ENCODE measurements around the gene OR5B12.
"Not testable (repeated sequence)": the region's sequence is repeated elsewhere in the genome, so short reads cannot be mapped to it uniquely, and the experiment has no call there.

The OR5B12 gene

DNA sequence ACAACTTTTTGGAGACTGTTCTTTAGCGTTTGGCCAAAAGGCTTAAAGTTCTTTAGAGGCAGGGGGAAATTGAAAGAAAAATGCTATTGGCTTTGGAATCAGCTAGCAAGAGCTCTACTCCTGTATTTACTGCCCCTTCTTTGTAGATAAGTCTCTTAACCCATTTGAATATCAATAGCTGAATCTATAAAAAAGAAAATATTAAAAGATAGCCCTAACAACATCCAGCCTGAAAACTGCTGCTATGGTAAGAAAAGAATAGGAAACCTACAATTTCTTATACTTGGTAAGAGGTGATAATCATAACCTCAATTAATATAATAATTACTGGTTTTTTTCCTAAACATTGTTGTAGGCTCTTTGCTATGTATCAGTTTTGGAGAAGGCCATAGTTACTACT lies at the start of gene OR5B12:
OR5B12 (minus strand) TSS at position 101 of the 400 bp plus-strand sequence. CDS start 2,085 bp downstream, outside the sequence.
- DNase-seq, result no peak

DNA sequence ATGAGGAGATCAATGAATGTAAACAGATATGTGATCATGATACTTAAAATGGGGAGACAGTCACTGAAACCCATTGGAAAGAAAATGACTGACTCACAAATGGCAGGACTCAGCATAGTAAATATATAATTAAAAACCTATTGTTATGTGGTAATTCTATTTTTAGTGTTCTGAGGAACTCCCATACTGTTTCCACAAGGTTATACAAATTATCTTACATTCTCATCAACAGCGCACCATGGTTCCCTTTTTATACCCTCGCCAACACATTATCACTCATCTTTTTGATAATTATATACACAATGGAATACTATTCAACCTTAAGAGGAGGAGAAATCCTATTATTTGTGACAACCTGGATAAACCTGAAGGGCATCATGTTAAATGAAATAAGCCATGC lies 48.8 kb upstream of the OR5B12 start:
- DNase-seq, result no peak

DNA sequence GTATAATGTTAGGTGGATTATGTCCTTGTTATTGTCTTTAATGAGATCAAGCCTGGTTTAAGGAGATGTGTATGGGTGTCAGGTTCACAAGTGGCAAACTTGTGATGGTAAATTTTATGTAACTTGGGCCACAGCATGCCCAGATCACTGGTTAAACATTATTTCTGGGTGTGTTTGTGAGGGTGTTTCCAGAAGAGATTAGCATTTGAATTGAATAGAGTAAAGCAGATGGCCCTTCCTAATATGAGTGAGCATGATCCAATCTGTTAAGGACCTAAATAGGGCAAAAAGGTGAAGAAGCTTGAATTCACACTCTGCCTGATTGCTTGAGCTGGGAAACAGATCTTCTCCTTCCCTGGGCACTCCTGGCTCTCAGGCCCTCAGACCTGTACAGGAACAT lies 45.1 kb upstream of the OR5B12 start:
- DNase-seq, result no peak

DNA sequence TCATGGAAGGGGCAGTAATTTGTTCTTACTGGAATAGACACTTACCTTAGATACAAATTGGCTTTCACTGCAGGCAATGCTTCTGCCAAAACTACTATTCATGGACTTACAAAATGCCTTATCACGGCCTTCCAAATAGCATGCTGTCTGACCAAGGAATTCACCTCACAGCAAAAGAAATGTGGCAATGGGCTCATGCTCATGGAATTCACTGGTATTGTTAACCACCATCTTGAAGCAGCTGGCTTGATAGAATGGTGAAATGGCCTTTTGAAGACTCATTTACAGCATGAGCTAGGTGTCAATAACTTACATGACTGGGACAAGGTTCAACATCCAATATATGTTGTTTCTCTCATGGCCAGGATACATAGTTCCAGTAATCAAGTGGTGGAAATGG lies 43.9 kb upstream of the OR5B12 start:
- no peak for DNase-seq

GRCh38 chr11:58471892-58472291 lies 29.9 kb upstream of the OR5B12 start:
- DNase-seq, result no peak

DNA sequence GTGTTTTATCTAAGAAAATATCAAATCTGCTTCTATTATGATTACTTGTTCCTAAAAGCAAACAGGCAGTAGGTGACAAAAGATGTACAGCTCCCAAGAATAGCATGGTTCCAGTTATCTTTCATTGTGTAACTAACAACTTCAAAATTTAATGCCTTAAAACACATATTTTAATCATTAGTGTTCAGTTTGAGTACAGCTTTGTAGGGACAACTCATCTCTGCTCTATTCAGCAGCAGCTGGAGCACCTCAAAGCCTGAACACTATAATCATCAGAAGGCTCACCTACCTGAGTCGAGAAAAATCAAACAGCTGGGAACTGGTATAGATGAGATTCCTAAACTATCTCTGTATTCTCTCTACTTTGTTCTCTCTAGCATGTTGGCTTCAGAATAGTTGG lies 24.3 kb upstream of the OR5B12 start:
- DNase-seq, result no peak

GRCh38 chr11:58465690-58466089 lies 23.7 kb upstream of the OR5B12 start:
- DNase-seq, result no peak

DNA sequence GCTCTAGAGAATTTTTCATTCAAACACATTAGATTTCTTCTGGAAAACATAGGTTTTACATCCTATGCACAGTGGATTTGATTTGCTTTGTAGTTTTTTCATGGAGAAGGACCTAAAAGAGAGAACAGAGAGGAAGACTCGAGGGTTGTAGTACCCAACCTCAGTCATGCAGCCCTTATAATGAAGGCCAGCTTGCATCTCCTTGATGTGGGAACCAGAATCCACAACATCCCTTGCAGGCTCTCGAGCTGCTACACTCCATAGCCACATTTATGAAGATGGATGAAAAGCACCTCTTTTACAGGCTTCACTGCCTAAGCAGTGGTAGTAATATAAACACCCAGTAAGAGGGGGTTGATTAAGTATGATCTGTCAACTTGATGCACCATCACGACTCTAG lies 9.5 kb upstream of the OR5B12 start:
- no peak for DNase-seq

DNA sequence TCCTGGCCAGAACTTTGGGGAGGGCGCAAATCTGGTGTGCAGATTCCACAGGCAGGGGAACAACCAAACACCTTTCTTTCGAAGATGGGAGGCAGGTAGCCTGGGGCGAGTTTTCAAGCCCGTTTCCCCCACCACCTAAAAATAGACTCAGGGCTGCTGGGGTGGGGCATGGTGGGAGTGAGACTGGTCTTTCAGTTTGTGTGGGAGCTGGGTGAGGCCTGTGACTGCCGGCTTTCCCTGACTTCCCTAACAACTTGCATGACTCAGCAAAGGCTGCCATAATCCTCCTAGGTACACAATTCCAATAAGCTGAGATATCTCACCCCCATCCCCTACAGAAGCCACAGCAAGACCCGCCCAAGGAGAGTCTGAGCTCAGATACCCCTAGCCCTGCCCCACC lies 4.3 kb upstream of the OR5B12 start:
- DNase-seq, result no peak

GRCh38 chr11:58444300-58444699 lies 2.3 kb upstream of the OR5B12 start:
- no peak for DNase-seq

GRCh38 chr11:58438486-58438885 lies 3.5 kb downstream of the OR5B12 start:
- no peak for DNase-seq

- no peak for DNase-seq
Observed at GRCh38 chr11:58434217-58434616, 7.8 kb downstream of the OR5B12 start.

- DNase-seq, result no peak
Observed at GRCh38 chr11:58433638-58434203, 8.3 kb downstream of the OR5B12 start.

GRCh38 chr11:58429273-58429672 lies 12.8 kb downstream of the OR5B12 start:
- DNase-seq, result no peak

DNA sequence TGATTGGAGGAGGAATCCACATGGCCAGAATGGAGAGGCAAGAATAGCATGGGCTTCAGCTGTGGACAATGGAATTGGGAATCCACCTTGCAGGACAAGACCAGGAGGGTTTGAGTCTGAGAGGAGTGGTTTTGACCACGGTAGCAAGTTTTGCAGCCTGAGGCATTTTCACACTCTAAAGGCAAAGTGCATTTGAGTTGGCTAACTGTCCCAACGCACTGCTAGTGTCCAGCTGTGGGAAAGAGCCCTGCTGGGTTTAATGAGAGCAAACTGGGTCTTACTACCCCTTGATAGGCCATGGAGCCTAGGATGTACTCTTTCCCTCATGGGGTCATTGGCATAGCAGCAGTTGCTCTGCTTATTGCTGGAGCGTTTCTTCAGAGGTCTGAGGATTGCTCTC lies 14.0 kb downstream of the OR5B12 start, which contains the start of gene OR5B2:
OR5B2 (minus strand) TSS at position 101 of the 400 bp plus-strand sequence. CDS start 4,860 bp downstream, outside the sequence.
- DNase-seq, result no peak

DNA sequence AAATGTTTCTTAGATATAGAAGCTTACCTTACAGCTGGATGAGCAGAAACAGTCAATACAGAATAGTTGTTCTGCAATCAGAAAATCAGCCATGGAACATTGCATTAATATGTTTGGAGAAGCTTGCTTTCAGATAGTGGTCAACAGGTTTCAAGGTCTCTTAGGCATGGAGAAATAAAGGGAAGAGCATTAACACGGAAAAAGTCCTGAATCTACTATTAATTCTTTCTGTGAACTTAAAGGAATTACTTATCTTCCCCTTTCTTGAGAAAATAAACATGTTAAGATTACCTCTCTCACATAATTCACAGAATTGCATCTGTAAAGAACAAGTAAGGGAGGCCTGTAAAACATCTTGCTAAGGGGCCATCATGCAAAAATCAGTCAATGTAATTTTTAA lies 35.3 kb downstream of the OR5B12 start, which contains the start of gene OR5B3:
OR5B3 (minus strand) TSS at position 101 of the 400 bp plus-strand sequence. CDS start 3,465 bp downstream, outside the sequence.
- DNase-seq, result no peak

DNA sequence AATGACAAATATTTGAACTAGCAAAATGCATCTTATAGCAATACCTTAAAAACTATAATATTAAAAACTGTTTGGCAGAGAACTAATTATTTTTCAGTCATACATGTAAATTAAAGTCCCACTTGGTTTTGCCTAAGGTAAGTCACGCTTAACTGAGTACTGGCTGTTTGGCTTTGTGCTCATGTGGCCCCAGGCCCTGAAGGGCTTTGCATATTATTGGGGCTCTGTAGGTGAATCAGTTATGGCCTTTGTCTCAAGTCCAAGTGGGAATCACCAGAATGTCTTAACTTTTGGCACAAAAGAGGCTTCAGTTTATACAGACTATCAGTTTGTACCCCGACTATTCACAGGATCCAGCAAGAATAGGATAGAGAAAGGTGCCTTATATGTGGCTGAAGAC lies 42.4 kb downstream of the OR5B12 start:
- not testable (repeated sequence) for DNase-seq

DNA sequence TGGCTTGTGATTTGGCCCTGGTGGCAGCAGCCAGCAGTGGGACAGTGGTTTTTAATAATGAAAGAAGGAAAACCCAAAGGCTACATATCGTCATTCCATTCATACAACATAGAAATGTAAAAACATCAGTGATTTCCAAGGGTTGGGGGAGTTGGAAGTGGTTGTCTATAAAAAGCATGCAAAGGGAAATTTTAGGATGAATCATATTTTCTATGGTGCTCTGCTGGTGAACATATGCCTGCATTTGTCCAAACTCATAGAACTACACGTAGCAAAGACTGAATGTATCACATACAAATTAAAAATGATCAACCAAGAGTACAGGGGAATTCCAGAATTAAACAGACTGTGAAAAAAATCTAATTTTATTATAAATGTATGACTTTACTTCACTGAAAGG lies 46.5 kb downstream of the OR5B12 start:
- DNase-seq, result no peak

DNA sequence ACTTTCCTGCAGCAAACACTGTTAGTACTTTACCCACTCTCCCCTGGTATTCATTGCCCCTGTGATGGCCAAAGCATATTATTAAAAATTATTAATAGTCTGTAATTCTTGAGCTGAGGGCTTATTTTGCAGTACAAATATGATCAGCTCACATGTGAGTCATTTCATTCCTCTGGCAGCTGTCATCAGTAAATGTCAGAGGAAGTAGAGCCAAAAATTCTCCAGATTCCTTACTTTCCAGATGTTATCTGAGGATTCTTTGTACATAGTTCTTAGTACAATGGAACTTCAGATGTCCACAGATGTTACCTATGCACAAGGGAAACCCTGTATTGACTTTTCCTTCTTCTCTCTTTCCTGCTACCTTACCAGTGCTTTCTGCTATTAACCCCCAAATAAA lies 47.8 kb downstream of the OR5B12 start:
- no peak for DNase-seq

DNA sequence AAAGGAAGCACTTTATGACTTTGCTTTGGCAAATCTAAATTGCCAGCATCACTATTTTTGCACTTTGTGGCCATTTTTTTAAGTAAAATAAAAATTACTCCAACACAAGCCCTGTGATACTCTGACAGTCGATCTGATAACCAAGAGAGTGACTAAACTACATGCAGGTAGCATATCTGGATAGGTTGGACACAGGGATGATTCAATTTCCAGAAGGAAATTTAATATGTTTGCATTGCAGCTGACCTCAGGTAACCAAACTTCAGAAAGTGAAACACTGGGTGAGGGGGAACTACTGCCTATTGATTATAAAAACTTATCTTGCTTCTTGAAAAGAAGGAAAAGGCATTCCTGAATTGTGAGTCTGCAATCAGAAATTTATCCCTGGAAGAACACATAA lies 49.3 kb downstream of the OR5B12 start:
- DNase-seq, result no peak

- DNase-seq, result no peak
Observed at GRCh38 chr11:58391879-58392278, 50.2 kb downstream of the OR5B12 start.

- no peak for DNase-seq
Observed at GRCh38 chr11:58390551-58391063, 51.4 kb downstream of the OR5B12 start.
